SH-SY5Y (cell line): ENCODE measurements around the gene DSCAML1.

Experiments
- GATA2 ChIP-seq: IDR thresholded peaks from 2 replicates; pipeline ENCODE4 v1.6.1; 2011; ENCODE audit warnings: mild to moderate bottlenecking, low read depth, low read length
- GATA3 ChIP-seq: IDR thresholded peaks from 2 replicates; pipeline ENCODE4 v1.6.1; 2011; ENCODE audit warnings: low read depth, mild to moderate bottlenecking, low read length, moderate library complexity

GRCh38 chr11:117462864-117463247, 334.2 kb downstream of the DSCAML1 start:
- no peak for TF ChIP-seq GATA3
- no peak for TF ChIP-seq GATA2
